Breast epithelium (tissue), 4 donors: ENCODE data around the gene MARCKSL1. TPM values are rescaled to one million over a fixed set of nuclear protein-coding genes. Genes with fewer than 3 reads are reported as not detected.
"Not testable (repeated sequence)": the region's sequence is repeated elsewhere in the genome, so short reads cannot be mapped to it uniquely, and the experiment has no call there.

ENCODE experiments used
- DNase-seq, 2 donors: peaks; one replicate each; pipeline ENCODE4 v3.0.0-alpha.2; 2019; ENCODE audit warnings: low spot score in 2 of 2
- H3K27ac ChIP-seq, 2 donors: fragments of 200-600 bp; sonication (generic) in 1 of 2; one replicate each; pipeline ENCODE4 v1.5.1; 2016 to 2019; ENCODE audit warnings: mild to moderate bottlenecking in 1 of 2
- H3K27me3 ChIP-seq, 2 donors: fragments of 200-600 bp; sonication (generic) in 1 of 2; one replicate each; pipeline versions ENCODE4 v1.5.1 to v1.6.0; 2017 to 2019; ENCODE audit warnings: control low read depth in 1 of 2, mild to moderate bottlenecking in 1 of 2
- H3K36me3 ChIP-seq: fragments of 200-600 bp; one replicate; pipeline ENCODE4 v1.5.1; 2019
- H3K4me1 ChIP-seq, 2 donors: fragments of 200-600 bp; sonication (generic); one replicate each; pipeline ENCODE4 v1.5.1; 2016 to 2019; ENCODE audit warnings: control low read depth in 1 of 2
- H3K4me3 ChIP-seq, 3 donors: fragments of 200-600 bp; sonication (generic); 1 replicate in 2 of 3; 2 replicates in 1 of 3; pipeline ENCODE4 v1.5.1; 2016 to 2019; ENCODE audit warnings: mild to moderate bottlenecking in 3 of 3, moderate library complexity in 2 of 3
- H3K9me3 ChIP-seq, 2 donors: fragments of 200-600 bp; sonication (generic) in 1 of 2; one replicate each; pipeline ENCODE4 v1.5.1; 2016 to 2019; ENCODE audit warnings: control low read depth in 1 of 2
- POLR2A ChIP-seq: fragments of 450-650 bp; IDR thresholded peaks from one replicate; pipeline ENCODE4 v1.6.1; 2016; ENCODE audit warnings: antibody characterized with exemption, mild to moderate bottlenecking, moderate library complexity
- POLR2AphosphoS5 ChIP-seq, 3 donors: sonication (generic); formaldehyde crosslinking; IDR thresholded peaks; one replicate each; pipeline ENCODE4 v1.6.1; 2017; ENCODE audit warnings: antibody characterized with exemption in 3 of 3
- intact Hi-C: fragments of 100-400 bp; cut with DNase I; formaldehyde crosslinking; loops from one replicate; pipeline ENCODE4 v1.15.1; 2023; ENCODE audit warnings: low total_unique reads
- total RNA-seq, 3 donors: library from RNA; depleted of rRNA; stranded (reverse); fragments of >200 nt; gene quantifications; one replicate each; pipeline ENCODE4 v1.1.0, GENCODE V29; 2016
- TF ChIP-seq, protein P1 (sequence below), 3 donors: fragments of 450-650 bp; IDR thresholded peaks; one replicate each; pipeline ENCODE4 v1.5.1; 2016 to 2017; ENCODE audit warnings: antibody characterized with exemption in 3 of 3, mild to moderate bottlenecking in 3 of 3, moderate library complexity in 3 of 3

Gene MARCKSL1
- total RNA-seq, 3 donors from 2014 or later = 33.4 to 82.8 (median 47.9) TPM

GRCh38 chr1:32303997-32304622, 31.9 kb downstream of the MARCKSL1 start:
- intact Hi-C loops = no loop called here
- TF ChIP-seq POLR2A (no peak), POLR2AphosphoS5 (IDR thresholded peaks at IDR 0.05) (no peak)
- TF ChIP-seq, protein P1, sequence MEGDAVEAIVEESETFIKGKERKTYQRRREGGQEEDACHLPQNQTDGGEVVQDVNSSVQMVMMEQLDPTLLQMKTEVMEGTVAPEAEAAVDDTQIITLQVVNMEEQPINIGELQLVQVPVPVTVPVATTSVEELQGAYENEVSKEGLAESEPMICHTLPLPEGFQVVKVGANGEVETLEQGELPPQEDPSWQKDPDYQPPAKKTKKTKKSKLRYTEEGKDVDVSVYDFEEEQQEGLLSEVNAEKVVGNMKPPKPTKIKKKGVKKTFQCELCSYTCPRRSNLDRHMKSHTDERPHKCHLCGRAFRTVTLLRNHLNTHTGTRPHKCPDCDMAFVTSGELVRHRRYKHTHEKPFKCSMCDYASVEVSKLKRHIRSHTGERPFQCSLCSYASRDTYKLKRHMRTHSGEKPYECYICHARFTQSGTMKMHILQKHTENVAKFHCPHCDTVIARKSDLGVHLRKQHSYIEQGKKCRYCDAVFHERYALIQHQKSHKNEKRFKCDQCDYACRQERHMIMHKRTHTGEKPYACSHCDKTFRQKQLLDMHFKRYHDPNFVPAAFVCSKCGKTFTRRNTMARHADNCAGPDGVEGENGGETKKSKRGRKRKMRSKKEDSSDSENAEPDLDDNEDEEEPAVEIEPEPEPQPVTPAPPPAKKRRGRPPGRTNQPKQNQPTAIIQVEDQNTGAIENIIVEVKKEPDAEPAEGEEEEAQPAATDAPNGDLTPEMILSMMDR (IDR thresholded peaks at IDR 0.05) = no peak
- Histone ChIP-seq H3K27ac (no peak overlapping the region), H3K4me1 (no peaks in the 10 kb centered on the region), H3K27me3 (no peaks in the 10 kb centered on the region), H3K36me3 (peaks cover 5% of the 10 kb centered on the region), H3K9me3 (no peaks in the 10 kb centered on the region), H3K4me3 (no peak overlapping the region)
- DNase-seq = no peak

GRCh38 chr1:32303358-32303757, 32.7 kb downstream of the MARCKSL1 start:
- no peak overlapping the region for H3K27ac ChIP-seq

GRCh38 chr1:32299327-32299726, 36.7 kb downstream of the MARCKSL1 start:
- Histone ChIP-seq H3K27ac (no peak overlapping the region), H3K4me1 (no peaks in the 10 kb centered on the region), H3K27me3 (no peaks in the 10 kb centered on the region), H3K9me3 (no peaks in the 10 kb centered on the region), H3K4me3 (no peak overlapping the region), H3K36me3 (no peaks in the 10 kb centered on the region)
- intact Hi-C loops = no loop called here
- TF ChIP-seq POLR2AphosphoS5 (IDR thresholded peaks at IDR 0.05) (no peak), POLR2A (no peak)
- TF ChIP-seq, protein P1 (IDR thresholded peaks at IDR 0.05) = no peak
- DNase-seq = no peak

More at GRCh38 chr1:32303358-32303757, 32.7 kb downstream of the MARCKSL1 start:
- Histone ChIP-seq H3K4me1 (no peaks in the 10 kb centered on the region), H3K9me3 (no peaks in the 10 kb centered on the region), H3K4me3 (no peak overlapping the region), H3K27me3 (no peaks in the 10 kb centered on the region), H3K36me3 (peaks cover 5% of the 10 kb centered on the region)
- intact Hi-C loops = no loop called here
- TF ChIP-seq, protein P1 (IDR thresholded peaks at IDR 0.05) = no peak
- TF ChIP-seq POLR2A (no peak), POLR2AphosphoS5 (IDR thresholded peaks at IDR 0.05) (no peak)
- no peak for DNase-seq

DNA sequence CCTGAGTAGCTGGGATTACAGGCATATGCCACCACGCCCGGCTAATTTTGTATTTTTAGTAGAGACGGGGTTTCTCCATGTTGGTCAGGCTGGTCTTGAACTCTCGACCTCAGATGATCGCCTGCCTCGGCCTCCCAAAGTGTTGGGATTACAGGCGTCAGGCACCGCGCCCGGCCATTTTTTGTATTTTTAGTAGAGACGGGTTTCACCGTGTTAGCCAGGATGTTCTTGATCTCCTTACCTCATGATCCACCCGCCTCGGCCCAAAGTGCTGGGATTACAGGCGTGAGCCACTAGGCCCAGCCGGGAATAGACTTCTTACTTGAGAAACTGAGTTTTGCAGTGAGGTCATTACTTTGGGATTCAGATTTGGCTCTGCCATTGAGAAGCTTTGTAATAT, 37.8 kb downstream of the MARCKSL1 start:
- H3K4me3 ChIP-seq, H3K9me3 ChIP-seq, H3K27ac ChIP-seq, H3K36me3 ChIP-seq, intact Hi-C loops, H3K4me1 ChIP-seq, DNase-seq, H3K27me3 ChIP-seq: not testable (repeated sequence)

GRCh38 chr1:32291708-32292538, 44.1 kb downstream of the MARCKSL1 start, which contains the start of gene HDAC1:
Gene HDAC1, plus strand, starts transcription at chr1:32292083. Its CDS starts 87 bp downstream, at chr1:32292170.
- no peaks in the 10 kb centered on the region for H3K4me1 ChIP-seq
- TF ChIP-seq POLR2AphosphoS5 (IDR thresholded peaks at IDR 0.05) = peak; percentile 53 to 68 (median 65)
- TF ChIP-seq, protein P1 (IDR thresholded peaks at IDR 0.05) = no peak
- H3K9me3 ChIP-seq = no peaks in the 10 kb centered on the region
- H3K4me3 ChIP-seq = peak within 1 kb of the TSS; percentile 62 to 92 (median 81)
- H3K27ac ChIP-seq = peak within 1 kb of the TSS; percentile 89
- H3K27me3 ChIP-seq = no peaks in the 10 kb centered on the region
- intact Hi-C loops = no loop called here
- H3K36me3 ChIP-seq = no peaks in the 10 kb centered on the region
- DNase-seq = peak; percentile 94 to 95
